Loucy (cell line): ENCODE data around the gene LTB4R.

Source experiments
- H2AFZ ChIP-seq: fragments of 200-600 bp; sonication (generic); 2 replicates; pipeline ENCODE4 v1.6.0; 2016; ENCODE audit warnings: antibody characterized with exemption, mild to moderate bottlenecking, low read length, moderate library complexity
- H3F3A ChIP-seq: fragments of 200-600 bp; 2 replicates; pipeline ENCODE4 v1.6.0; 2016; ENCODE audit warnings: antibody characterized with exemption, low read depth, mild to moderate bottlenecking
- H3K27me3 ChIP-seq: fragments of 200-600 bp; sonication (generic); 2 replicates; pipeline ENCODE4 v1.6.1; 2014; ENCODE audit warnings: low read length, mild to moderate bottlenecking; ENCODE audit not compliant: insufficient read depth, poor library complexity, severe bottlenecking
- H3K36me3 ChIP-seq: fragments of 200-600 bp; sonication (generic); 2 replicates; pipeline ENCODE4 v1.6.1; 2016; ENCODE audit warnings: low read length; ENCODE audit not compliant: insufficient read depth
- H3K4me1 ChIP-seq: fragments of 200-600 bp; sonication (generic); 2 replicates; pipeline ENCODE4 v1.5.1; 2014; ENCODE audit warnings: low read length, mild to moderate bottlenecking; ENCODE audit not compliant: insufficient read depth, poor library complexity, severe bottlenecking
- H3K4me2 ChIP-seq: fragments of 200-600 bp; sonication (generic); 2 replicates; pipeline ENCODE4 v1.6.0; 2014; ENCODE audit warnings: antibody characterized with exemption, low read length, low read depth, mild to moderate bottlenecking; ENCODE audit not compliant: poor library complexity, severe bottlenecking
- H3K4me3 ChIP-seq: fragments of 200-600 bp; sonication (generic); 2 replicates; pipeline ENCODE4 v1.5.1; 2014; ENCODE audit warnings: low read length, mild to moderate bottlenecking, mixed read lengths; ENCODE audit not compliant: poor library complexity, severe bottlenecking
- H3K79me2 ChIP-seq: fragments of 200-600 bp; sonication (generic); 2 replicates; pipeline ENCODE4 v1.6.1; 2014; ENCODE audit warnings: low read length; ENCODE audit not compliant: insufficient read depth
- H3K9ac ChIP-seq: fragments of 200-600 bp; sonication (generic); 2 replicates; pipeline ENCODE4 v1.6.0; 2014; ENCODE audit warnings: mild to moderate bottlenecking, low read depth, low read length, moderate library complexity; ENCODE audit not compliant: poor library complexity, severe bottlenecking
- H3K9me2 ChIP-seq: fragments of 200-600 bp; sonication (generic); replicated peaks from 2 replicates; pipeline ENCODE4 v1.6.1; 2016; ENCODE audit warnings: low read depth, low read length, mixed read lengths
- H3K9me3 ChIP-seq: fragments of 200-600 bp; sonication (generic); 2 replicates; pipeline ENCODE4 v1.6.1; 2014; ENCODE audit warnings: mild to moderate bottlenecking, antibody characterized with exemption, low read length, low read depth; ENCODE audit not compliant: insufficient read depth
- H4K20me1 ChIP-seq: fragments of 200-600 bp; sonication (generic); 2 replicates; pipeline ENCODE4 v1.6.0; 2014; ENCODE audit warnings: antibody characterized with exemption, low read length, mild to moderate bottlenecking; ENCODE audit not compliant: insufficient read depth, poor library complexity, severe bottlenecking
- CTCF ChIP-seq: fragments of 200-600 bp; sonication (generic); conservative IDR thresholded peaks from 2 replicates; pipeline ENCODE4 v1.5.1; 2014; ENCODE audit warnings: mild to moderate bottlenecking, antibody characterized with exemption, low read length
- EZH2phosphoT487 ChIP-seq: fragments of 200-600 bp; IDR thresholded peaks from 2 replicates; pipeline ENCODE4 v1.6.1; 2018; ENCODE audit warnings: antibody characterized with exemption, mild to moderate bottlenecking, moderate library complexity, borderline replicate concordance

The LTB4R gene

DNA sequence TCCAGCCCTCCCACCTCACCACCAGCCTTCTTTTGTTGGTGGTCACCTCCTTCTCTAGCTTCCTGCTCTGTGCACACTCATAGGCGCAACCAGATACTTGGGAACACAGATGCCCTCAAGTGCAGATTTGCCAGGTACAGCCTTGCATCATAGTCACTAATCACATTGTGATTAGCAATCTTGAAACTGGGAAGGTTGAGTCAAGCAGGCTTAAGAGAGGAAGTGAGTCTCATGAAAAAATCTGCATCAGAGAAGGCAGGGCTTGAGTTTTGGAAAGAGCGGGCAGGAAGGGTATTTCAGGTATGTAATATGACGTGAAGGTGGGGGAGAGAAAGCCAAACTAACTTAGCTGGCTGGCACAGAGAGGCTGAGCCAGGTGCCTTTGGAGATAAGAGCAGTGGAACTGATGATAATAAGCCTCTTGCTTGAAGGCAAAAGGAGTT, 37.2 kb upstream of the LTB4R start:
- H3K4me3 ChIP-seq = no peak overlapping the region
- no peaks in the 10 kb centered on the region for H3K36me3 ChIP-seq
- H3K9me3 ChIP-seq = no peaks in the 10 kb centered on the region
- no peak overlapping the region for H2AFZ ChIP-seq
- H3K9me2 ChIP-seq = no peaks in the 10 kb centered on the region
- H3K4me1 ChIP-seq = peaks cover 35% of the 10 kb centered on the region
- TF ChIP-seq EZH2phosphoT487 (no peak), CTCF (no peak)
- H3K27me3 ChIP-seq = no peaks in the 10 kb centered on the region
- H3K4me2 ChIP-seq = no peak overlapping the region
- no peaks in the 10 kb centered on the region for H4K20me1 ChIP-seq
- no peaks in the 10 kb centered on the region for H3F3A ChIP-seq
- H3K9ac ChIP-seq = no peak overlapping the region
- H3K79me2 ChIP-seq = peaks cover 14% of the 10 kb centered on the region; the same call in 1 of the 2 replicates

DNA sequence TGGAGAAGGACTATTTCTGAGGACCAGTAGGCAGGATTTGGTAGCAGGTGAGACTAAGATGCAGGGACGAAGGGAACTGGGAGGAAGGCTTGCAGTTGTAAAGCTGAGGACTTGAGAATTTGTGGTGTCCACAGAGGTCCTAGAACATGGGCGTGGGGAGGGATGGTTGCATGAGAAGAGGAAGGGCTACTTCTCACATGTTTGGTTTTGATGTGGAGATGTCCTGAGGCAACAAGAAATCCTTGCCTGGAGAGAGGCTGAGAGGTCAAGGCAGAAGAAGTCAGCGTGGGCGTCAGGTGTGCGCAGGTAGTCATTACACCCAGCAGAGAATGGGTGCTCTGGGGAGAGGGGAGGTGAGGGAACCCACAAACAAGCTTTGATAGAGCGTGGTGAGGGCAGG, 34.2 kb upstream of the LTB4R start:
- Histone ChIP-seq H3K4me2 (no peak overlapping the region), H3K9me2 (no peaks in the 10 kb centered on the region), H3K36me3 (no peaks in the 10 kb centered on the region), H2AFZ (no peak overlapping the region), H4K20me1 (no peaks in the 10 kb centered on the region), H3K9me3 (no peaks in the 10 kb centered on the region), H3F3A (no peaks in the 10 kb centered on the region), H3K9ac (no peak overlapping the region), H3K4me1 (peaks cover 26% of the 10 kb centered on the region), H3K27me3 (no peaks in the 10 kb centered on the region), H3K4me3 (no peak overlapping the region), H3K79me2 (peaks cover 5% of the 10 kb centered on the region; the same call in 1 of the 2 replicates)
- TF ChIP-seq EZH2phosphoT487 = no peak
- no peak for TF ChIP-seq CTCF

DNA sequence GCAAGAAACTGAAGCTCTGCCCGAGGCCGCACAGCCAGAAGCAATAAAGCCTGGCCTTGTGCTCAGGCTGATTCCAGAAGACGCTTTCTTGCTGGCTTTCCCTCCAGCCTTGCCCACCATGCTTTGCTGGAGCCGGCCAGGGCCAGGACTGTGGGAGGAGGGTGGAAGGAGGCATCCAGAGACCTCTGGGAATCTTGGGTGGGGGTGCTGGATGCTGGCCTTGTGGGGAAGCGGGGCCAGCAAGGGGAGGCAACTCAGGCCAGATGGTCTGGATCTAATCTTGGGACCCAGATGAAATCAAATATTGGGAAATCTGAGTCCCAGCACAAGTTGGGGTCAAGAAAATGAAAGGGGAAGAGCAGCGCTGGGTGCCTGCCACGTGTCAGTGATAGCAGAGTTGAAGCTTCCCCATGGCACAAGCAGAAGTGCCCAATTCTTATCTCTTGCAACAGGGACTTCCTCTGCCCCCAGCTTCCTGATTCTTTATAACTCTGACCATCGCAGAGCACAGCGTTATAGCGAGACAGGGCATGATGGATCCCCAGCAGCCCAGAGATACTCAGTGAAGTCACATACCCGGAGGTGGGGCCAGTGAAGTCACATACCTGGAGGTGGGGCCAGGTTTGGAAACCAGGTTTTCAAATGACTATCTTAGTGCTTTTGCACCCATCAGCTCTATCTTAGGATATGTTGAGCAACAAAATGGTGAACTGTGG, 33.5 kb upstream of the LTB4R start:
- no peaks in the 10 kb centered on the region for H4K20me1 ChIP-seq
- H3K79me2 ChIP-seq = no peaks in the 10 kb centered on the region
- H3K4me3 ChIP-seq = no peak overlapping the region
- H3K9me3 ChIP-seq = no peaks in the 10 kb centered on the region
- TF ChIP-seq CTCF = no peak
- TF ChIP-seq EZH2phosphoT487 = no peak
- peaks cover 24% of the 10 kb centered on the region for H3K4me1 ChIP-seq
- peak overlapping the region; percentile 36 for H3K4me2 ChIP-seq
- no peaks in the 10 kb centered on the region for H3F3A ChIP-seq
- H3K27me3 ChIP-seq = no peaks in the 10 kb centered on the region
- no peaks in the 10 kb centered on the region for H3K36me3 ChIP-seq
- no peak overlapping the region for H3K9ac ChIP-seq
- no peaks in the 10 kb centered on the region for H3K9me2 ChIP-seq
- H2AFZ ChIP-seq = no peak overlapping the region
